ACHN (cell line): Measurements from ENCODE around the gene GPR146.
"Not testable (repeated sequence)": the region's sequence is repeated elsewhere in the genome, so short reads cannot be mapped to it uniquely, and the experiment has no call there.

ENCODE experiments used
- DNase-seq: peaks from one replicate; pipeline ENCODE4 v3.0.0-alpha.2; 2015
- in situ Hi-C: cut with HindIII; loops from 2 replicates; pipeline ENCODE4 v1.10.0; 2017; ENCODE audit warnings: low sequenced_read_pairs, low pct_ligation_motif_present, low pct_unique_long_range_greater_than_20kb

The GPR146 gene

GRCh38 chr7:1036164-1036928, 8.0 kb upstream of the GPR146 start:
- DNase-seq, in situ Hi-C loops: not testable (repeated sequence)

DNA sequence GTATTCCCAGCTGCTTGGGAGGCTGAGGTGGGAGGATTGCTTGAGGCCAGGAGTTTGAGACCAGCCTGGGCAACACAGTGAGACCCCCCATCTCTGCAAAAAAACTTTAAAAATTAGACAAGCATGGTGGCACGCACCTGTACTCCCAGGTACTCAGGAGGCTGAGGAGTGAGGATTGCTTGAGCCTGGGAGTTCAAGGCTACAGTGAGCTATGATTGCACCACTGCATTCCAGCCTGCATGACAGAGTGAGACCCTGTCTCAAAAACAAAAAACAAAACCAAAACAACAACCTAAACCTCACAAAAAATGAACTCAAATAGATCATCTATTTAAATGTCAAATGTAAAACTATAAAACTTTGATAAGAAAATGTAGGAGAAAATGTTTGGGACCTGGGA, 4.1 kb upstream of the GPR146 start:
- in situ Hi-C loops, DNase-seq: not testable (repeated sequence)

GRCh38 chr7:1040790-1041189, 3.6 kb upstream of the GPR146 start:
- DNase-seq = no peak
- in situ Hi-C loops = no loop called here

DNA sequence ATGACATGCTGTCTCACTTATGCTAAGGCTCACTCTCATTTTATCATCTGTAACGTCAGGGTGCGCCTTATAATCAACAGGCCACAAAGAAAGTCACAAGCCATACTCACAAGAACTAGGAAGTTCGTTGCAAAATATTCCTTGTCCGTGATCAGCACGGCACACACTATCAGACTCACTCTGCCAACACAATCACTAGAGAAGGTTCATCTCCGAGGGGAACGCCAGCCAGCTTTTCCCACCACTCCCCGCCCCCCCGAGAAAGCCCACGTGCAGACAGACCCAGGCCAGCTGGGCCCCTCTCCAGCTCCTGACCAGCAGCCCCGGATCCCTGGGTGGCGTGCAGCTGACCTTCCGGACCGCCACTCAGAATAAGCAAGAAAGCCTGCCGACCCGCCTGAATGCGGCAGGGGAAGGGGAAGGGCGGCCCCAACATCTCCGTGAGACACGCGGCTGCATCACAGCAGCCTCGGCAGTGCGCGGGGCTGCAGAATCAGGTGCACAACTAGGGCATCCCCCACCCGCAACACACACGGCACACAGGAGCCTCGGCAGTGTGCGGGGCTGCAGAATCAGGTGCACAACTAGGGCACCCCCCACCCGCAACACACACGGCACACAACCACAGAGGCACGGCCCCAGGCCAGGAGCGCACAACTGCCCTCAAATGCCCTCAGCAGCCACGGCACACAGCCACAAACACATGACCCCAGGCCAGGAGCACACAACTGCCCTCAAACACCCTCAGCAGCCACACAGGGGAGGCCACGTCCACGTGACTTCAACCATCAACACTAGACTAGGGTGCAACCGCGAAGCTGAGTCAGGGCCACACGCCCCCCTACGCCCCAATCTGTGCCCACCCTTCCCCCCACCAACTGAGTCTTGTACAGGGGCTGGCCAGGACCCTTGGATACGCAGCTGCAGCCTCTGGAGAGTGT, 2.5 kb upstream of the GPR146 start:
- DNase-seq = no peak
- in situ Hi-C loops = no loop called here

DNA sequence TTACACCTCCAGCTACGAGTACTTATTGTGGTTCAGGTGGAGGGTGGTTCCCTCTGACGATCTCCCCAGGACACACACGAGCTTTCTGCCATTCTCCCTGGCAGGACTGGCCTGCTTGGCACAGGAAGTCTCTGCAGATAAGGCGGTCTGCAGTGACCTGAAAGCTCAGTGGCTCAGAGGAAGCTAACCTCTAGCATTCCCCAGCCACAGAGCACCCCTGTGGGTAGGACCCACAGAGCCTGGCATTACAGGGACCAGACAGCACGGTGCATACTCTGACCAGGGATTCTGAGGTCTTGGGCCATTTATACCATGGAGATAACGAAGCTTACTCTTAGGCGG, 1.9 kb upstream of the GPR146 start:
- in situ Hi-C loops = no loop called here
- no peak for DNase-seq

GRCh38 chr7:1043552-1044188, 676 bp upstream of the GPR146 start:
- in situ Hi-C loops = no loop called here

GRCh38 chr7:1045069-1046063, 1.0 kb downstream of the GPR146 start:
- in situ Hi-C loops = no loop called here
- peak; percentile 88 for DNase-seq

More at GRCh38 chr7:1043552-1044188, 676 bp upstream of the GPR146 start:
- peak; percentile 11 for DNase-seq

- in situ Hi-C loops = no loop called here
- no peak for DNase-seq
Measured at GRCh38 chr7:1046722-1047679, 2.7 kb downstream of the GPR146 start.

- no peak for DNase-seq
- in situ Hi-C loops = no loop called here
Measured at GRCh38 chr7:1049006-1049741, 4.8 kb downstream of the GPR146 start.

DNA sequence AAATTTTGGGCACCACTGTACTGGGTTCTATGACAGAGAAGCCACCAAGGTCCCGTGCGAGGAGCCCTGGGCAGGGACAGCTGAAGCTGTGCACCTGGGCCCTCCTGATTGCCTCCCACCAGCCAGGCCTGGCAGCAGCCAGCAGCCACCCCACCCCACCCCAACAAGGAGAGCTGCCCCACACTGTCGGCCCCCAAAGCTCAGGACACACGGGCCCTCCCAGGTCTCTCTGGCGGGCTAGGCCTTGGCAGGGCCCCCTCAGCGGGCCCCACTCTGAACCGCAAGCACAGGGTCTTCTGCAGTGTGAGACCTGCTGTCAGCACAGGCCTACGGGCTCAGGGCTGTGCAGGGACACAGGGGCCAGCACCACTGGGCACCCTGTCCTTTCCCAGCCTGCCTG, 5.5 kb downstream of the GPR146 start:
- in situ Hi-C loops = no loop called here

GRCh38 chr7:1050254-1050906, 6.0 kb downstream of the GPR146 start:
- in situ Hi-C loops = no loop called here
- no peak for DNase-seq

More for the DNA sequence above, 5.5 kb downstream of the GPR146 start:
- DNase-seq = no peak

- in situ Hi-C loops = no loop called here
- no peak for DNase-seq
Measured at GRCh38 chr7:1050956-1051690, 6.8 kb downstream of the GPR146 start.

- in situ Hi-C loops = no loop called here
- DNase-seq = no peak
Measured at GRCh38 chr7:1052031-1052818, 7.9 kb downstream of the GPR146 start.

DNA sequence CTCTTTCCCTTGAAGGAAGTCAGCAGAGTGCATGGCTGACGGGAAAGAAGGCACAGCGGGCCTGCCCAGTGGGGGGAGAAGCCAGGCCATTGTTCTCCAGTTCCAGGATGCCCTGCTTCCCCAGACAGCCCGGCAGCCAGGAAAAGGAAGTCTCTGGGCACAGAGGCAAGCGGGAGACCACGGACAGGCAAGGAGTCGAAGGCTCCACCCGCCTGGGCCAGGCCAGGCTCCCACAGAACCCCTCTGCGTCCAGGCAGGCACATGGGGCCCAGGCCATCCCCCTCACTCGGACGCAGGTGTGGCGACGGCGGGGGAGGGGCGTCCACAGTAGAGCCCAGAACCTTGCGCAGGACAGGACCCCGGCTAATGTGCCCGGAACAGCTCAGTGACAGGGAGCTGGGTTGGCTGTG, 8.7 kb downstream of the GPR146 start:
- in situ Hi-C loops = no loop called here
- no peak for DNase-seq
